GM12892 (cell line): ENCODE results near the gene TEC.

Experiments
- DNase-seq: peaks from one replicate; pipeline ENCODE4 v3.0.0; 2011; ENCODE audit not compliant: insufficient read length
- FAIRE-seq: peaks from 2 replicates; lab custom pipeline; 2011; peaks lifted over from hg19 to GRCh38; lab: Jason Lieb, UNC
- POLR2A ChIP-seq: IDR thresholded peaks from 2 replicates; pipeline ENCODE4 v1.6.1; 2011; ENCODE audit warnings: low read depth, low read length, control low read depth
- POLR2AphosphoS5 ChIP-seq: IDR thresholded peaks from 2 replicates; pipeline ENCODE4 v1.6.1; 2011; ENCODE audit warnings: low read depth, low read length, control low read depth
- TAF1 ChIP-seq: IDR thresholded peaks from 2 replicates; pipeline ENCODE4 v1.6.1; 2011; ENCODE audit warnings: low read depth, mild to moderate bottlenecking, control low read depth, low read length, borderline replicate concordance

The TEC gene

GRCh38 chr4:48134081-48134480, 135.6 kb downstream of the TEC start, which contains the start of gene TXK:
Gene TXK, minus strand, starts transcription at chr4:48134250. Its CDS starts 80 bp downstream, at chr4:48134170.
- DNase-seq = no peak
- TF ChIP-seq POLR2AphosphoS5 (no peak), POLR2A (no peak), TAF1 (no peak)
- no peak for FAIRE-seq

GRCh38 chr4:48133669-48134068, 136.0 kb downstream of the TEC start:
- no peak for FAIRE-seq
- no peak for TF ChIP-seq POLR2AphosphoS5
- no peak for TF ChIP-seq TAF1
- DNase-seq = no peak

GRCh38 chr4:48131736-48132135, 137.9 kb downstream of the TEC start:
- TF ChIP-seq POLR2AphosphoS5 = no peak
- no peak for TF ChIP-seq POLR2A
- no peak for TF ChIP-seq TAF1
- FAIRE-seq (no peak), DNase-seq (no peak)

- FAIRE-seq (no peak), DNase-seq (no peak)
- TF ChIP-seq POLR2A (no peak), TAF1 (no peak), POLR2AphosphoS5 (no peak; the same call in 1 of the 2 replicates)
Observed at GRCh38 chr4:48130100-48130499, 139.5 kb downstream of the TEC start.

GRCh38 chr4:48129307-48130014, 140.2 kb downstream of the TEC start:
- peak; percentile 58 for TF ChIP-seq POLR2AphosphoS5
- TF ChIP-seq POLR2A = no peak
- DNase-seq (no peak), FAIRE-seq (no peak)

GRCh38 chr4:48127682-48128404, 141.8 kb downstream of the TEC start:
- peak; percentile 88 for FAIRE-seq
- peak; percentile 24 for DNase-seq
- TF ChIP-seq TAF1 (no peak), POLR2AphosphoS5 (no peak), POLR2A (no peak; the same call in 1 of the 2 replicates)

- DNase-seq = no peak
- no peak for FAIRE-seq
- TF ChIP-seq TAF1 = no peak
- no peak for TF ChIP-seq POLR2AphosphoS5
- TF ChIP-seq POLR2A = no peak
Observed at GRCh38 chr4:48127231-48127630, 142.4 kb downstream of the TEC start.

- TF ChIP-seq POLR2AphosphoS5 (no peak), TAF1 (no peak), POLR2A (no peak)
- no peak for FAIRE-seq
- DNase-seq = no peak
Observed at GRCh38 chr4:48126621-48127020, 143.0 kb downstream of the TEC start.

- no peak for DNase-seq
Observed at GRCh38 chr4:48124870-48125269, 144.8 kb downstream of the TEC start.

GRCh38 chr4:48122756-48123155, 146.9 kb downstream of the TEC start:
- no peak for FAIRE-seq
- no peak for DNase-seq
- no peak for TF ChIP-seq TAF1
- TF ChIP-seq POLR2A = no peak
- no peak for TF ChIP-seq POLR2AphosphoS5

More at GRCh38 chr4:48124870-48125269, 144.8 kb downstream of the TEC start:
- TF ChIP-seq POLR2AphosphoS5 (no peak), POLR2A (no peak), TAF1 (no peak)
- FAIRE-seq = no peak

- TF ChIP-seq TAF1 = no peak
- TF ChIP-seq POLR2AphosphoS5 = no peak
- TF ChIP-seq POLR2A = no peak
- FAIRE-seq (no peak), DNase-seq (no peak)
Observed at GRCh38 chr4:48121180-48121579, 148.5 kb downstream of the TEC start.
